Adrenal gland (tissue), 5 donors: ENCODE data around the gene IBA57.

Experiments used
- CTCF ChIP-seq, 6 experiments: fragments of 450-650 bp in 4 of 6; fragments of 200-600 bp in 2 of 6; sonication (generic) in 1 of 6; IDR thresholded peaks; 1 replicate in 5 of 6; 2 replicates in 1 of 6; pipeline versions ENCODE4 v1.5.1 to v1.8.0; 2016 to 2021; ENCODE audit warnings: antibody characterized with exemption in 6 of 6, mild to moderate bottlenecking in 2 of 6, moderate library complexity in 1 of 6
- POLR2A ChIP-seq, 2 donors: fragments of 450-650 bp; IDR thresholded peaks; one replicate each; pipeline ENCODE4 v1.6.1; 2017; ENCODE audit warnings: antibody characterized with exemption in 2 of 2, mild to moderate bottlenecking in 2 of 2, moderate library complexity in 1 of 2
- donor health status: DM: no; HTN: no; CAD: no.

GRCh38 chr1:228225740-228226139, 60.1 kb downstream of the IBA57 start:
- no peak for TF ChIP-seq CTCF (IDR thresholded peaks at IDR 0.05)
- TF ChIP-seq POLR2A (IDR thresholded peaks at IDR 0.05), result no peak
